ENCODE measurements around the gene CEP57L1. TPM values are rescaled to one million over a fixed set of nuclear protein-coding genes. Genes with fewer than 3 reads are reported as not detected.

CEP57L1 gene
- total RNA-seq, 1 experiment from 2014 or later: 13.2 TPM

DNA sequence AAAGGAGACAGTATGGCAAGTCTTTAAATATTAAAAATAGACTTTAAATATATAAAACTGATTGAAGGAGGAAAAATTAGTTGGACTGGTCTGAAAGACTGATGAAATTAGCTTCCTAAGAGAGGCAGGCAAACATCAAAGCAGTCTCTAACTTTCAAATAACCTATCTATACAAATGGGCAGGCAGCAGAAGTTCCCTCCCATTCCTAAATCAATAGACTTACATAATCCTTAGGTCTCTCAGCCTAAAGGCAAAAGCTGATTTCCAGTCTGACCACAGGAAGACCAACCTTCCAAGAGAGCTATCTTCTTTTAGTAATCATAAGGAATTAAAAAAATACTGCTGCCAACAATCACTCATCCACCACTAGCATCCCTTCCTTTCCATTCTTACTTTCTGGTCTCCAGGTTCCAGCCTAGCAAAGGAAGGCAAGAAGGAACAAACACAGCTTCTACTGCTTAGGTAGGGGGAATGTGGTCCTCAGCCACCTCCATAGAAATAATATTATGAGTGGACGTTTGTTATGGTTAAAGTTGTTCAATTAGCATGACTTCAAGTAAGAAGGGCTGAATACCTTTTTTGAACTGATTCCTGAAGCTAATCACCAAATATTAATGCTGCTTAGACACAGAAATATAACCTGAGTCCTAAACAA is 44.7 kb upstream of the CEP57L1 start:
- intact Hi-C loops (cut with micrococcal nuclease; ENCODE audit: unreplicated experiment): loop anchor here (2.0 kb wide), 1 partner anchor 148 kb away; no protein-coding TSS in a partner anchor
- H3K4me1 Mint-ChIP-seq (ENCODE audit: low read depth, unreplicated experiment): no peaks in the 10 kb centered on the region
- CTCF ChIA-PET: interaction anchor here (0.7 kb wide), 1 partner anchor 686 kb away, joined by 3 read pairs; no protein-coding TSS in a partner anchor
- H3K27me3 Mint-ChIP-seq (ENCODE audit: unreplicated experiment): no peaks in the 10 kb centered on the region
- DNase-seq: no peak
- peaks cover 5% of the 10 kb centered on the region for H3K9me3 Mint-ChIP-seq (ENCODE audit: low read depth, unreplicated experiment)
- H3K27ac Mint-ChIP-seq (ENCODE audit: unreplicated experiment): no peak overlapping the region
- no TSS peak for BruUV-seq (replicated peaks)
- no peak for TF ChIP-seq CTCF (IDR thresholded peaks at IDR 0.05; ENCODE audit: unreplicated experiment)
- peaks cover 4% of the 10 kb centered on the region for H3K36me3 Mint-ChIP-seq (ENCODE audit: insufficient read depth, unreplicated experiment)
- H3K4me3 Mint-ChIP-seq (ENCODE audit: low read depth, unreplicated experiment): no peak overlapping the region

GRCh38 chr6:109051301-109052017 is 43.8 kb upstream of the CEP57L1 start:
- intact Hi-C loops (cut with micrococcal nuclease; ENCODE audit: unreplicated experiment): loop anchor here (2.0 kb wide), 1 partner anchor 149 kb away; no protein-coding TSS in a partner anchor
- CTCF ChIA-PET: no interaction called here
- no TSS peak for BruUV-seq (replicated peaks)

DNA sequence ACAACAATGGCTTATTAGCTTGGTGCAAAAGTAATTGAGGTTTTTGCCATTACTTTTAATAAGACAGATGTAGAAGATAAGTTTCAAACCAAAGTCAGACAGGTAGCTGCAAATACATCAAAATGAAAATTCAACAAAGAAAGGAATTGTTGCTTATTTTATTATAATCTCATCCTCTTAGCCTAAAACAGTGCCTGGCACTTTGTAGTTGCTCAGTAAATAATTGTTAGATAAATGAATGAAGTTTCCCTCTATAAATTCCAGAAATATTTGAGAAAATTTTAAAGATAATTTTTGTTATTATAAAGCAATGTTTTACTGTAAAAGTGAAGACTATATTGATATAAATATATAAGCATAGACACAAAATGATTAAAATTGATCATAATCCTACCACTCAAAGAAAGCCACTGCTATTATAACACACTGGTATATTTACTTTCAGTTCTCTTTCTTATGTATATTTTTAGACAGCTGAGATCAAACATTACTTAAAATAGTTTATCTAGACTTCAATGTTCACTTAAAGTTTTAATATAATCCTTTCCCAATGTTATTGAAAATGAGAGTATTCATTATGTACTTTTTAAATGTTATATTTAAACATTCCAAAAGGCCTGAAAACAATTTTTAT is 43.2 kb upstream of the CEP57L1 start:
- BruUV-seq (replicated peaks): no TSS peak
- intact Hi-C loops (cut with micrococcal nuclease; ENCODE audit: unreplicated experiment): no loop called here

More at GRCh38 chr6:109051301-109052017, 43.8 kb upstream of the CEP57L1 start:
- H3K36me3 Mint-ChIP-seq (ENCODE audit: insufficient read depth, unreplicated experiment): peaks cover 4% of the 10 kb centered on the region
- no peak overlapping the region for H3K27ac Mint-ChIP-seq (ENCODE audit: unreplicated experiment)
- H3K4me1 Mint-ChIP-seq (ENCODE audit: low read depth, unreplicated experiment): no peaks in the 10 kb centered on the region
- no peak for TF ChIP-seq CTCF (IDR thresholded peaks at IDR 0.05; ENCODE audit: unreplicated experiment)
- no peaks in the 10 kb centered on the region for H3K27me3 Mint-ChIP-seq (ENCODE audit: unreplicated experiment)
- no peak for DNase-seq
- no peak overlapping the region for H3K4me3 Mint-ChIP-seq (ENCODE audit: low read depth, unreplicated experiment)
- peaks cover 5% of the 10 kb centered on the region for H3K9me3 Mint-ChIP-seq (ENCODE audit: low read depth, unreplicated experiment)

More for the DNA sequence above, 43.2 kb upstream of the CEP57L1 start:
- Mint-ChIP-seq H3K9me3 (ENCODE audit: low read depth, unreplicated experiment) (peaks cover 5% of the 10 kb centered on the region), H3K36me3 (ENCODE audit: insufficient read depth, unreplicated experiment) (peaks cover 4% of the 10 kb centered on the region), H3K4me3 (ENCODE audit: low read depth, unreplicated experiment) (no peak overlapping the region), H3K4me1 (ENCODE audit: low read depth, unreplicated experiment) (no peaks in the 10 kb centered on the region), H3K27me3 (ENCODE audit: unreplicated experiment) (no peaks in the 10 kb centered on the region), H3K27ac (ENCODE audit: unreplicated experiment) (no peak overlapping the region)
- CTCF ChIA-PET: no interaction called here
- DNase-seq: no peak
- no peak for TF ChIP-seq CTCF (IDR thresholded peaks at IDR 0.05; ENCODE audit: unreplicated experiment)

Measured in Calu3 (cell line).